Glutamatergic neuron (in vitro differentiated cells): ENCODE data around the gene RAPGEF2. TPM values are rescaled to one million over a fixed set of nuclear protein-coding genes. Genes with fewer than 3 reads are reported as not detected.

Source experiments
- DNase-seq: peaks from one replicate; pipeline ENCODE4 v3.0.0; 2022
- H3K27ac Mint-ChIP-seq: one replicate; pipeline ENCODE4 v1.8.0; 2020; ENCODE audit warnings: mild to moderate bottlenecking, mixed read lengths, inconsistent platforms; ENCODE audit not compliant: unreplicated experiment
- H3K27me3 Mint-ChIP-seq: one replicate; pipeline ENCODE4 v1.8.0; 2020; ENCODE audit warnings: mild to moderate bottlenecking, moderate library complexity, mixed read lengths, inconsistent platforms; ENCODE audit not compliant: unreplicated experiment
- H3K36me3 Mint-ChIP-seq: one replicate; pipeline ENCODE4 v1.8.0; 2020; ENCODE audit warnings: mild to moderate bottlenecking, mixed read lengths, inconsistent platforms; ENCODE audit not compliant: unreplicated experiment
- H3K4me1 Mint-ChIP-seq: one replicate; pipeline ENCODE4 v1.8.0; 2020; ENCODE audit warnings: mild to moderate bottlenecking, low read depth, mixed read lengths, inconsistent platforms; ENCODE audit not compliant: unreplicated experiment
- H3K4me3 Mint-ChIP-seq: one replicate; pipeline ENCODE4 v1.8.0; 2020; ENCODE audit warnings: mild to moderate bottlenecking, mixed read lengths, inconsistent platforms; ENCODE audit not compliant: unreplicated experiment
- H3K9me3 Mint-ChIP-seq: one replicate; pipeline ENCODE4 v1.8.0; 2020; ENCODE audit warnings: mild to moderate bottlenecking, moderate library complexity, mixed read lengths, inconsistent platforms; ENCODE audit not compliant: unreplicated experiment
- total RNA-seq: library from RNA; stranded (reverse); fragmentation: NEBNext Ultra II Directional; extraction: Animal tissue kit (Norgen Biotek cat#: 25700); gene quantifications from one replicate; pipeline ENCODE4 v1.2.1, GENCODE V29; 2021; ENCODE audit not compliant: unreplicated experiment
- TF ChIP-seq, protein P1 (sequence below): fragments of 200-600 bp; sonication (generic); IDR thresholded peaks from one replicate; pipeline ENCODE4 v1.5.0; 2021; ENCODE audit not compliant: partially characterized antibody, unreplicated experiment

RAPGEF2 gene
- total RNA-seq, 1 donor from 2014 or later: 58.4 TPM

DNA sequence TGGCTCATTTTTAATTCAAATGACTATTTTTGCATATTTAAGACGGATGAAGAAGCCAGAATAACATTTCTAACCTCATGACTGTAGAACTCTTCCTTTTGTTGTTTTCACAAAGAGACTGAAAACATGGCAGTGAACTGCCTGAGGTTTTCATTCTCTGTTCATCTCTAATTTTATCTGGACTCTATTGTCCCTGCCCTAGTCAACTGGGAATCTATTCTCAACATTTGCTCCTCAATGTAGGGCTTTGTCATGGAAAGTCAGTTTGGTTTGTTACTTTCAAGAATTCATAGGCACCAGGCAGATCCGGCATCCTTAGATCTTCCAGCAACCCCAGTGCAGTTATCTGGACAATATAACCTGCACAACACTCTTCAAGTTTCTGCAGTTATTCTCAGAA, 277.0 kb downstream of the RAPGEF2 start:
- TF ChIP-seq, protein P1, sequence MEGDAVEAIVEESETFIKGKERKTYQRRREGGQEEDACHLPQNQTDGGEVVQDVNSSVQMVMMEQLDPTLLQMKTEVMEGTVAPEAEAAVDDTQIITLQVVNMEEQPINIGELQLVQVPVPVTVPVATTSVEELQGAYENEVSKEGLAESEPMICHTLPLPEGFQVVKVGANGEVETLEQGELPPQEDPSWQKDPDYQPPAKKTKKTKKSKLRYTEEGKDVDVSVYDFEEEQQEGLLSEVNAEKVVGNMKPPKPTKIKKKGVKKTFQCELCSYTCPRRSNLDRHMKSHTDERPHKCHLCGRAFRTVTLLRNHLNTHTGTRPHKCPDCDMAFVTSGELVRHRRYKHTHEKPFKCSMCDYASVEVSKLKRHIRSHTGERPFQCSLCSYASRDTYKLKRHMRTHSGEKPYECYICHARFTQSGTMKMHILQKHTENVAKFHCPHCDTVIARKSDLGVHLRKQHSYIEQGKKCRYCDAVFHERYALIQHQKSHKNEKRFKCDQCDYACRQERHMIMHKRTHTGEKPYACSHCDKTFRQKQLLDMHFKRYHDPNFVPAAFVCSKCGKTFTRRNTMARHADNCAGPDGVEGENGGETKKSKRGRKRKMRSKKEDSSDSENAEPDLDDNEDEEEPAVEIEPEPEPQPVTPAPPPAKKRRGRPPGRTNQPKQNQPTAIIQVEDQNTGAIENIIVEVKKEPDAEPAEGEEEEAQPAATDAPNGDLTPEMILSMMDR: no peak
- no peak for DNase-seq
- Mint-ChIP-seq H3K27ac (no peak overlapping the region), H3K27me3 (no peaks in the 10 kb centered on the region), H3K36me3 (no peaks in the 10 kb centered on the region), H3K4me1 (no peaks in the 10 kb centered on the region), H3K4me3 (no peak overlapping the region), H3K9me3 (peaks cover 3% of the 10 kb centered on the region)

DNA sequence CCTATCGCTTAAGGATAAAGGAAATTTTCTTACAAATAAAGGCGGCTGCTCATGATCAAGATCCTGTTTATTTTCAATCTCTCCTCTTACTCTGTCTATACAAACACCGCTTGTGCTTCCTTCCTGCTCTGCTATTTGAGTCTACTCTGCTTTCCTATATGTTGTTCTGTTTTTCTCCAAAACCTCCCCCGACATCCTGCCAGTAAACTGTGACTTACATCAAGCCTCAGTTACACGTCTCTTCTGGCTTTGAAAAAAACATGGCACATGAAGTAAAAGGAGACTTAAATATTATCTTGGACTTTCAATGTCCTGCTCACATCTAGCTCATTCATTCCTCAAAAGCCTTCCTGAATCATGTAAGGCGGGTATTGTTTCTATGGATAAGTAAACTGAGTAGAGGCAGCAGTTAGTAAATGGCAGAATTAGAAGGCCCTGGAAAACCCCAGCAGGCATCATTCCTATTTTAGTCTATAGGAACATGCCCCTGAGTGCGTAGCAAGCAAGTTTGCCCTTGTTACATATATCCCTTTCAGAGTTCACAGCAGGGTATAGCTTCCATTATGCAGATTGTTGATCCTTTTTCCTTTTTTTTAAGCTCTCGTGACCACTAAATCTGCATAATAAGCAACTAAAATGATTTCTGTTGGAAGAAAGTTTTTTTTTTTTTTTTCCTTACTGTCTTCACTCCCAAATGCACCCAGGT, 280.1 kb downstream of the RAPGEF2 start:
- TF ChIP-seq, protein P1: no peak
- Mint-ChIP-seq H3K27me3 (no peaks in the 10 kb centered on the region), H3K4me1 (no peaks in the 10 kb centered on the region), H3K27ac (no peak overlapping the region), H3K4me3 (no peak overlapping the region), H3K9me3 (peaks cover 7% of the 10 kb centered on the region), H3K36me3 (peaks cover 7% of the 10 kb centered on the region)
- no peak for DNase-seq

DNA sequence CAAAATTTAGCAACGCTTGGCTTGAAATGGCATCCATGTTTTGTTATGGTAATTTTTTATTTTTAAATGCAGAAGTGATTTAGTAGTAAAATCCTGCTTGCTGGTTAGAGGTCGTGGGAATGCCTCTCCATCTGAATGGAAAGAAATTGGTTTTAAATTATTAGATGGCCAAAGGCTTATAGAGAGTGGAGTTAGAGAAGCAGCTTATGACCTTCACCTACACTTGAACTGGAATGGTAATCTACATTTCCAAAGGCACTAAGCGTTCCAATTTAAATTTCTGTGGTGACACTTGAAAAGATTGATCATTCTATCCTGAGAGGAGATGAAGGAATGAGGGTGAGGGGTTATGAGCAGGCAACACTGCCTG, 280.7 kb downstream of the RAPGEF2 start:
- TF ChIP-seq, protein P1: no peak

DNA sequence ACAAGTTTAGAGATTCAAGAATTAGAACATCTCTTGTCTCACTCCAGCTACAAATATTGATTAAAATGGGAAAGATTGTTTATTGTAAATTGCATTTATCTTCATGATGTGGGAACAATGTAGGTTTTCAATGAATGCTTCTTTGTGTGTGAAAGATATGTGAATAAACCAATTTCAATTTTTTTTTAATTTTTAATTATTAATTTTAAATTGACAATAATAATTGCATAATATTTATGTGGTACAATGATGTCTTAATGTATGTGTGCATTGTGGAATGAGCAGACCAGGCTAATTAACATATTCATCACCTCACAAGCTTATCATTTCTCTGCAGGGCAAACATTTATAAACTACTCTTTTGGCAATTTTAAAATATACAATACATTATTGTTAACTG, 281.1 kb downstream of the RAPGEF2 start:
- no peak for DNase-seq
- no peak overlapping the region for H3K4me3 Mint-ChIP-seq
- TF ChIP-seq, protein P1: no peak
- H3K27ac Mint-ChIP-seq: no peak overlapping the region
- H3K27me3 Mint-ChIP-seq: no peaks in the 10 kb centered on the region
- peaks cover 6% of the 10 kb centered on the region for H3K9me3 Mint-ChIP-seq
- H3K36me3 Mint-ChIP-seq: peaks cover 7% of the 10 kb centered on the region
- H3K4me1 Mint-ChIP-seq: no peaks in the 10 kb centered on the region

More for the DNA sequence above, 280.7 kb downstream of the RAPGEF2 start:
- Mint-ChIP-seq H3K27me3 (no peaks in the 10 kb centered on the region), H3K27ac (no peak overlapping the region), H3K9me3 (peaks cover 8% of the 10 kb centered on the region), H3K36me3 (peaks cover 7% of the 10 kb centered on the region), H3K4me3 (no peak overlapping the region), H3K4me1 (no peaks in the 10 kb centered on the region)
- DNase-seq: no peak

DNA sequence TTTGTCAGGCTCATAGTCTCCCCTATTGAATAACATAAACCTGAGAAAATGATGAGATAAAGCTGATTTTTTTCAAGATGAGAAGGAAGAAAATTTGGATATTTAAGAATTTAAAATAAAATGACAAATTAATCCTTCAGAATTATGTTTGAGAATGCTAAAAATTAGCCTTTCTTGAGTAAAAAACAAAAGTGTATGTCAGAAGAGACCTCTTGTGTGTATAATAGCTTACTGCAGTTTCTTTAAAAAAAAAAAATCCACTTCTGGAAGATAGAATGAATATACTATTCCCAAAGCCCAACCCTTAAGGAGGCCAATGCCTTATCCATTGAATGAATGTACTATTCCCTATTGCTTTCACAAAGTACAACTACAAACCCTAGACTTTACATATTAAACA, 281.8 kb downstream of the RAPGEF2 start:
- Mint-ChIP-seq H3K4me1 (no peaks in the 10 kb centered on the region), H3K9me3 (peaks cover 7% of the 10 kb centered on the region)

More for the DNA sequence above, 281.8 kb downstream of the RAPGEF2 start:
- TF ChIP-seq, protein P1: no peak
- peaks cover 3% of the 10 kb centered on the region for H3K27me3 Mint-ChIP-seq
- no peak overlapping the region for H3K27ac Mint-ChIP-seq
- no peak overlapping the region for H3K4me3 Mint-ChIP-seq
- H3K36me3 Mint-ChIP-seq: peaks cover 7% of the 10 kb centered on the region
- no peak for DNase-seq
